ENCODE measurements around the gene RNF223.
"Not testable (repeated sequence)": the region's sequence is repeated elsewhere in the genome, so short reads cannot be mapped to it uniquely, and the experiment has no call there.

The RNF223 gene

DNA sequence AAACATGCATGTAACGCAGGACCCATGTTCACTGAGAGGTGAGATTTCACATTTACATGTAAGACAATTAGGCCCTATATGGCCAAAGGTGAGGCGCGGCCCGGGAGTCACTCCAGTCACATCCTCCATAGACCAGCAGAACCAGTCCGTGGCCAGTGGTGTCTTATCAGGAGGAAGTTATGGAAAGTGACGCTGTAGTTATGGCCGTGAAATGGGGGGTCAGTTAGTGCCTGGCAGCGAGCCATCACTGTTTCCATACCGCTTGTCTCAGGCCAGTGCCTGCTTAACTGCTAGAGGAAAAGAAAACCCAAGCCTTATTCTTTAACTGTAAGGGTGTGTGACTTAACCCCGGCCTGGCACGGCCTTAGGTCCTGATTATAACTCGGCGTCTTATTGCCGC, 35.6 kb upstream of the RNF223 start:
- no peak for DNase-seq (ENCODE audit: low spot score)

DNA sequence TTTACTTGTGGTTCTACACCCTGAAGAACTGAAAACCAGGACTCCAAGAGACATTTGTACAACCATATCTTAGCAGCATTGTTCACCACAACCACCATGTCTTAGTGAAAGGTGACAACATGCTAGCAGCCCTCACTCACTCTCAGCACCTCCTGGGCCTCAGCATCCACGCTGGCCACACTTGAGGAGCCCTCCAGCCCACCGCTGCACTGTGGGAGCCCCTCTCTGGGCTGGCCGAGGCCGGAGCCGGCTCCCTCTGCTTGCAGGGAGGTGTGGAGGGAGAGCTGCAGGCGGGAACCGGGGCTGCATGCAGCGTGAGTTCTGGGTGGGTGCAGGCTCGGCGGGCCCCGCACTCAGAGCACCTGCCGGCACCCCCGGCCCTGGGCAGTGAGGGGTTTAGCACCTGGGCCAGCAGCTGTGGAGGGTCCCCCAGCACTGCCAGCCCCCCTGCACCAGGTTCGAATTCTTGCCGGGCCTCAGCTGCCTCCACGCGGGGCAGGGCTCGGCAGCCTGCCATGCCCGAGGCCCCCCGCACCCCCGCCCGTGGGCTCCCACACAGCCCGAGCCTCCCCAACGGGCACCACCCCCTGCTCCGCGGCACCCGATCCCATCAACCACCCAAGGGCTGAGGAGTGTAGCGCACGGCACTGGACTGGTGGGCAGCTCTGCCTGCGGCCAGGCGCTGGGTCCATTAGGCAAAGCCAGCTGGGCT, 32.6 kb upstream of the RNF223 start:
- no peak for DNase-seq (ENCODE audit: low spot score)

DNA sequence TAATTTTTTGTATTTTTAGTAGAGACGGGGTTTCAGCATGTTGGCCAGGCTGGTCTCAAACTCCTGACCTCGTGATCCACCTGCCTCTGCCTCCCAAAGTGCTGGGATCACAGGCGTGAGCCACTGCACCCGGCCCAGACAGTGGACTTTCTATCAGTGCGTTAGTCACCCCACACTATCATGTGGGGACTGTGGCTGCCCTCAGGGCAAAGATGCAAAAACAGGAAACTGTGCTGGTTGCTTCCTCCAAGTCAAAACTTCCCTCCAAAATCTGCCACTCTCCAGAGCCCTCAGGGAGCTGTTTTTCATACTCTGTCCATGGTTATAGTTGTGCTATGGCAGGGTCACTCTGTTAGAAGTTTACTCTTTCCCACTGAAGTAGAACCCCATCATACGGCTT, 30.0 kb upstream of the RNF223 start:
- not testable (repeated sequence) for DNase-seq (ENCODE audit: low spot score)

DNA sequence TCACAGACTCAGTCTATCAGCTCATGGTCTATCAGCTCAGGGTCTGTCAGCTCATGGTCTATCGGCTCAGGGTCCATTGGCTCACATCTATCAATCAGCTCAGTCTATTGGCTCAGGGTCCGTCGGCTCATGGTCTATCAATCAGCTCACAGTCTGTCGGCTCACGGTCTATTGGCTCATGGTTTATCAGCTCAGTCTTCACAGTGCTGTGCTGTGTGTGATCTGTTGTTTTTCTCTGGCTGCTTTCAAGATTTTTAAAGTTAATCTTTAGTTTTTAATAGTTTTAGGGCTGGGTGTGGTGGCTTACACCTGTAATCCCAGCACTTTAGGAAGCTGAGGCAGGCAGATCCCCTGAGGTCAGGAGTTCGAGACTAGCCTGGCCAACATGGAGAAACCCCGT, 27.4 kb upstream of the RNF223 start:
- no peak for DNase-seq (ENCODE audit: low spot score)

DNA sequence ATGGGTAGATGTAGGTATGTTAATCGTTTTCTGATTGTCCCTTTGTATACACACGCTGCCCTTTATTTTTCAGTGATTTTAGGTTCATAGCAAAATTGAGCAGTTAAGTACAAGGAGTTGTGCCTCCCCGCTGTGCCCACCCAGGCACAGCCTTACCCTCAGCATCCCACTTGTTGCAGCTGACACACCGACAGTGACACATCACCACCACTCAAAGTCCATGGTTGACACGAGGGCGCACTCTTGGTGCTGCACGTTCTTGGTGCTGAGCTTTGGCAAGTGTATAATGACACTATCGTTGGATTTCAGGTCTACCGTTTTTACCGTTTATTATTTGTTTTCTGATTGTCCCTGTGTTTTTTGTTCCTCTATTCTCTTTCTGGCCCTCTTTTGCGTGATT, 26.2 kb upstream of the RNF223 start:
- no peak for DNase-seq (ENCODE audit: low spot score)

DNA sequence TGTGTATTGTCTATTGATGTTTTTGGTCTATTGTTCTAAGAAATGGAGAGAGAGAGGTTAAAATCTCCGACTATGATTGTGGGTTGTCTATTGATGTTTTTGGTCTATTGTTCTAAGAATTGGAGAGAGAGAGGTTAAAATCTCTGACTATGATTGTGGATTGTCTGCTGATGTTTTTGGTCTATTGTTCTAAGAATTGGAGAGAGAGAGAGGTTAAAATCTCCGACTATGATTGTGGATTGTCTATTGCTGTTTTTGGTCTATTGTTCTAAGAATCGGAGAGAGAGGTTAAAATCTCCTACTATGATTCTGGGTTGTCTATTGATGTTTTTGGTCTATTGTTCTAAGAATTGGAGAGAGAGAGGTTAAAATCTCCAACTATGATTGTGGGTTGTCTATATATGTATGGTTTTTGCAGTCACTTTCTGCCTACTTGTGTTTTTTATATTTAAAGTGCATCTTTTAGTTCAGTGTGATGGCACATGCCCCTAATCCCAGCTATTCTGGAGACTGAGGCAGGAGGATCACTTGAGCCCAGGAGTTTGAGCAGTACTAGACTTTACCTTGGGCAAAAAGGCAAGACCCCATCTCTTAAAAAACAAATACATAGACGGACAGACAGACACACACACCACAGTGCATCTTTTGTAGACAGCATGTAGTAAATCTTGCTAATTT, 25.5 kb upstream of the RNF223 start:
- DNase-seq (ENCODE audit: low spot score) = peak; percentile 38

DNA sequence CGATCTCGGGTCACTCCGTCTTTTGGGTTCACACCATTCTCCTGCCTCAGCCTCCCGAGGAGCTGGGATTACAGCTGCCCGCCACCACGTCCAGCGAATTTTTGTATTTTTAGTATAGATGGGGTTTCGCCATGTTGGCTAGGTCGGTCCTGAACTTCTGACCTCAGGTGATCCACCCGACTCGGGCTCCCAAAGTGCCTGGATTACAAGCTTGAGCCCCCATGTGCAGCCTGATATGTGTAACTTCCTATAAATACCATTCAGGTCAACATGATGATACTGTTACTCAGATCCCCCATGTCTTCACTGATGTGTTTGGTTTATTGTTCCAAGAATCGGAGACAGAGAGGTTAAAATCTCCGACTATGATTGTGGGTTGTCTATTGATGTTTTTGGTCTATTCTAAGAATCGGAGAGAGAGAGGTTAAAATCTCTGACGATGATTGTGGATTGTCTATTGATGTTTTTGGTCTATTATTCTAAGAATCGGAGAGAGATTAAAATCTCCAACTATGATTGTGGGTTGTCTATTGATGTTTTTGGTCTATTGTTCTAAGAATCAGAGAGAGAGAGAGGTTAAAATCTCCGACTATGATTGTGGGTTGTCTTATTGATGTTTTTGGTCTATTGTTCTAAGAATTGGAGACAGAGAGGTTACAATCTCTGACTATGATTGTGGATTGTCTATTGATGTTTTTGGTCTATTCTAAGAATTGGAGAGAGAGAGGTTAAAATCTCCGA, 24.7 kb upstream of the RNF223 start:
- DNase-seq (ENCODE audit: low spot score) = peak; percentile 18

DNA sequence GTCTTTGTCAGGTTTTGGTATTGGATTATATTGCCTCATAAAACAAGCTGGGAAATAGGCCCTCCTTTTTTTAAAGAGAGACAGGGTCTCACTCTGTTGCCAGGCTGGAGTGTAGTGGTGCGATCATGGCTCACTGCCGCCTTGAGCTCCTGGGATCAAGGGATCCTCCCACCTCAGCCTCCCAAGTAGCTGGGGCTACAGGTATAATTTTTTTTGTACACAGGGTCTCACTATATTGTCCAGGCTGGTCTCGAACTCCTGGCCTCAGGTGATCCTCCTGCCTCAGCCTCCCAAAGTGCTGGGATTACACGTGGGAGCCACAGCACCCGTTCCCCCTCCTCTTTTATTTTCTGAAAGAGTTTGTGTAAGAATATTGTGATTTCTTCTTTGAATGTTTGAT, 22.0 kb upstream of the RNF223 start:
- DNase-seq (ENCODE audit: low spot score) = not testable (repeated sequence)

DNA sequence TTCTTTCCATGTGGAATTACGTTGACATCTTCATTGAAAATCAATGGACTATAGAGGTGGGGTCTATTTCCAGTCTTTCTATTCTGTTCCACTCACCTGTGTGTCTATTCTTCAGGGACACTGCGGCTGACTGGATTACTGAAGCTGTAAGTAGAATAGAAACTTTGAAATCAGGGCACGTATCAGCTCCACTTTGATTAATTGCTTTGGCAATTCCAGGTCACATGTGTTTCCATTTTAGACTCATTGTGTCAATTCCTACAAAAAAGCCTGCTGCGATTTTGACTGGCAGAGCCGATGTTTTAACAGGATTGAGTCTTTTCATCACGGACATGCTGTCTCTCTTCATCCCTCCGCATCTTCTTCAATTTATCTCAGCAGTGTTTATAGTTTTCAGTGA, 20.9 kb upstream of the RNF223 start:
- DNase-seq (ENCODE audit: low spot score) = no peak

DNA sequence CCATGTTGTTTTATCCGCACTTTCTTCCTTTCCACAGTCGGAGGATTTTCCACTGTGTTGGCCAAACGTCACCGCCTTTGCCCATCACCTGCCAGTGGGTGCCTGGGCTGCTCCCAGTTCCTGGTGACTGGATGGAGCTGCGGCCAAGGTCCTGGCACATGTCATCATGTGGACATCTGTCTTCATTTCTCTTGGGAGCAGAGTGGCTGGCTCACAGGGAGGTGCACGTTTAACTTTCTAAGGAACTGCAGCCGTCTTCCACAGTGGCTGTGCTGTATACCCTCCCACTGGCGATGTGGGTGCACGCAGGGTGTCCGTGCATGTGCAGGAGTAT, 19.5 kb upstream of the RNF223 start:
- DNase-seq (ENCODE audit: low spot score) = no peak

DNA sequence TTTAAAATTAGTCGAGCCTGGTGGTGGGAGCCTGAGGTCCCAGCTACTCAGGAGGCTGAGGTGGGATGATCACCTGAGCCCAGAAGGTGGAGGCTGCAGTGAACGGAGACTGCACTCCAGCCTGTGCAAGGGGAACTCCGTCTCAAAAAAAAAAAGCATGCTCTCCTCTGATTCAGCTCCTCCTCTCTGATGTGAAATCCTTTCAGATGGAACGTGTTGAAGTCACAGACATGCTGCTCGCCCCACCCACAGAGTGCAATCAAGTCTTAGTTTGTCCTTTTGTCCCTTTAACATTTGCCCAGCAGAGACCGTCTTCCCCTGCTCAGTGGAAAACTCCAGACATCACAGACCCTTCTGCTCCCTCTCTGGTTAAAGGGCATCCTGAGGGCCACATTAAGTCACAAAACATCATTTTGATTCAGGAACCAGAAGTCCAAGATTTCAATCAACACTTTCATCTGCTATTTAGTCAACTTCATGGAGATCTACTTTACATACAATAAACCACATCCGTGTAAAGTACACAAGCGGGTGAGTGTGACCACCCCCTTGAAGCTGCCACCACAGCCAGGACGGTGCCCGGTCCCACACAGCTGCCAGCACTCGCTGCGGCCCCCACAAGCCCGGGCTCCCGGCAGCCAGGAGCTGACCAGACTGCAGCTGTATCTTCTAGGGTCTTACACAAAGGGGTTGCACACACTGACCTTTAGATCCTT, 18.9 kb upstream of the RNF223 start:
- DNase-seq (ENCODE audit: low spot score) = no peak

DNA sequence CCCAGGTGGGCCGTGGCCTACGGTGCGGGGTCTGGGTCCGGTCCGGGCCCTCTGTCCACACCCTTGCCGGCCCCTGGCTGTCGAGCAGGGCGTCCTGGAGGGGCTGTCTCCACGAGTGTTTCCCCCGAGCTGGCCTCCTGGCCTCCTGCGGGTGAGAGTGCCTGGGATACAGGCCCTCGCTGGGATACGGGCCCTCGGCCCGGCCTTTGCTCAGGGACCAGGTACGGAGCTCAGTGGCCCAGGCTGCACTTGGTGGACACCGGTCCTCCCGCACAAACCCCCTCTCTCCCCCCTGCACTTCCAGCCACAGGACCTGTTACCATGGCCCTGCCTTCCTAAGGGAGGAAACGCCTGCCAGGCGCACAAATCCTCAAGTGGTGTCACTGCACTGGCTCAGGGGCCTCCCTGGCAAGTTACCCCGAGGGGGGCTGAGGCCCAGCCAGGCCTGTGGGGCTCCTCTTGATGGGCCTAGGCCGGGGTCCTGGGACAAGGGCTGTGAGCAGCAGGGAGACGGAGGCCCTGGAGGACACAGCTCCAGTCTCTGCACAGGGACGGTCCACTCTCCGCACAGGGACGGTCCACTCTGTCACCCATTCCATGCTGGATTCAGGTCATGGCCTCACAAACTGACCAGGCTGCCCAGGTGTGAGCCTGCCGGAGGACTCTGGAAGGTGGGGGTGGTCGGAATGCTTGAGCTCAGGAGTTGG, 18.2 kb upstream of the RNF223 start:
- no peak for DNase-seq (ENCODE audit: low spot score)

DNA sequence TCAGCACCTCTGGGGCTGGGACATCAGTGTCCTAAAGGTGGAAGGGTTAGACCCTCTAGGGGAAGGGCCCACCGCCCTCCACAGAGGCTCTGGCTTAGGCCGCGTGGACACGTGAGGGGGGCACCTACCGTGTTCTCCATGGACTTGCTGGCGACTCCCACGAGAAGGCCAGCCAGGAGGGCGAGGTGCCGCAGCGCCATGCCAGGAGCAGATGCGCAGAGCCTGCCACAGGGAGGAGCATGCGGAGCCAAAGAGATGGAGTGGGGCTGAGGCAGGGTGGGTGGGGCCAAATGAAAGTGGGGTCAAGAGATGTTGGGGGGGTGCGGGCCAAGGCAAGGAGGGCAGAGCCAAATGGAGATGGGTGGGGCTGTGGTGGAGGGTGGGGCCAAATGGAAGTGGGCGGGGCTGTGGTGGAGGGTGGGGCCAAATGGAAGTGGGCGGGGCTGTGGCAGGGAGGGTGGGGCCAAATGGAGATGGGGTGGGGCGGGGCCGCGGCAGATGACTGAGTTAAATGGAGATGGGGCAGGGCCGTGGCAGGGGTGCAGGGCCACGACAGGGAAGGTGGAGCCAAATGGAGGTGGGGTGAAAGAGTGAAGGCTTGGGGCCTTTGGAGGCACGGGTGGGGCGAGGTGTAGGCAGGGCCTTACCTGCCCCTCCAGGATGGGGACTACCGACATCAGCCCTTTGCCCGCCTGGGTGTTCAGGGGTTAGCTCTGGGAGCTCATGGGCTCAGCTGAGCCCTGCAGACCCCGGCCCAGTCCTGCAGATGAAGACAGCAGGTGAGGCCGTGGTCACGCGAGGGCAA, 17.4 kb upstream of the RNF223 start:
- no peak for DNase-seq (ENCODE audit: low spot score)

DNA sequence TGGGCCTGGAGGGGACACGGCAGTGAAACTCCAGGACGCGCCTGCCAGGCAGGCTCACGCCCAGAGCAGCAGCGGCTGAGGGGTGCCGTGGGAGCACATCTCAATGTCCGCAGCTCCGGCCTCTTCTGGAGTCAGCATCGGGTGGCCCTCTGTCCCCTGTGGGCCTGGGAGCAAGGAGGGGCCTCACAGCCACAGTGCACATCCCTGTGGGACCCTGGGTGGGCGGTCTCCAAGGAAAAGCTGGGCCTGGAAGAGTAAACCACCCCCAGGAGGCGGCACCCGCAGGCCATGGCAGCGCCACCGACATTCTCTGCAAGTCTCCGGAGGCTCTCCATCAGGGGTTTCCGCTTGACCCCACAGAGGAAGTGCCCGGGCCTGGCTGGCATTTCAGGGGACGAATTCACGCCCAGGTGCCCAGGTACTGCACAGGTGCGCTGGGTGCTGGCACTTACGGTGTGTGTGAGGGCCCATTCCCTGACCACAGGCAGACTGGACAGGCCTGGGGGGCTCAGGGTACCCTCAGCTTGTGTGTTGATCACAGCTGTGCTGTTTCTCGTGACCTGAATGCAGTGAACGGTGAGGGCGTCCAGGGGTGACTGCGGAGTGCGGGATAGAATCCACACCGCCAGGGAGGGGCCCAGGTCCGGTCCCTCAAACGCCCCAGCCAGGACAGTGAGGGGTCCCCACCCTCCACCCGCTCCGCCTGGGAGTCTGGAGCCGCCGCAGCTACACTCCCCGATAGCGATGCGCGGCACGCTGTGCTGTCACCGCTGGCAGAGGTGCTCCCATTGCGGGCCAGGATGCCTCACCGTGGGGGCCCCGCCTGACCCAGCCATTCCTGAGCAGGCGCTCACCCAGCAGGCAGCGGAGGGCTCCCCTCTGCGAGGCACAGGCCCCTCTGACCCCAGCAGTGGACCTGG, 16.6 kb upstream of the RNF223 start:
- no peak for DNase-seq (ENCODE audit: low spot score)

DNA sequence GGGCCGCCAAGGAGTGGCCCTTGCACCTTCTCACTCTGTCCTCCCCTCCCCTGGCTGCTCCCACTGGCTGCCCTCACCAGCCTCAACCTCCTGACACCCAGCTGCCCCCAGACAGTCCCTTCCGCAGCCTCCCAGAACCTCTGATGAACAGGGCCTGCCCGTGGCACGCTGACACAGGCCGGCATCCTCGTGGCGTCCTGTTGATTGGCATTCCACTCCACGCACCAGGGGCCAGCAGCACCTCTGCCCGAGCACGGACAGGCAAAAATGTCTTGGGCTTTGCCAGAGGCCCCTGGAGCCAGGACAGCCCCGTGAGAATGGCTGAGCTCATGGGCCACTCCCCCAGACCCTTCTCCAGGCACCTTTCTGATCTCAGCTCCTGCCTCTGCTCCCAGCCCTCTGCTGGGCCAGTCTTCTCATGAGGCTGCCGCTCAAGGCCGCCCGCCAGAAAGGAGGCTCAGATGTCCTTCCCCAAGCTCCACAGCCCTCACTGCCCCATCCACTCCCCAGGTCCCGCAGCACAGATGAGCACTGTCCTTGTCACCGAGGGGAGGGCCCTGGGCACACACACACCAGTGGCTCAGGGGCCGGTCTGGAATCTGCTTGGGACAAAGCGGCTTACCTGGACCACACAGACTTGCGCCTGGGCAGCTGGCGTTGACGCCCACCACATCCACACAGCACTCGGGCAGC, 15.8 kb upstream of the RNF223 start:
- DNase-seq (ENCODE audit: low spot score) = no peak

DNA sequence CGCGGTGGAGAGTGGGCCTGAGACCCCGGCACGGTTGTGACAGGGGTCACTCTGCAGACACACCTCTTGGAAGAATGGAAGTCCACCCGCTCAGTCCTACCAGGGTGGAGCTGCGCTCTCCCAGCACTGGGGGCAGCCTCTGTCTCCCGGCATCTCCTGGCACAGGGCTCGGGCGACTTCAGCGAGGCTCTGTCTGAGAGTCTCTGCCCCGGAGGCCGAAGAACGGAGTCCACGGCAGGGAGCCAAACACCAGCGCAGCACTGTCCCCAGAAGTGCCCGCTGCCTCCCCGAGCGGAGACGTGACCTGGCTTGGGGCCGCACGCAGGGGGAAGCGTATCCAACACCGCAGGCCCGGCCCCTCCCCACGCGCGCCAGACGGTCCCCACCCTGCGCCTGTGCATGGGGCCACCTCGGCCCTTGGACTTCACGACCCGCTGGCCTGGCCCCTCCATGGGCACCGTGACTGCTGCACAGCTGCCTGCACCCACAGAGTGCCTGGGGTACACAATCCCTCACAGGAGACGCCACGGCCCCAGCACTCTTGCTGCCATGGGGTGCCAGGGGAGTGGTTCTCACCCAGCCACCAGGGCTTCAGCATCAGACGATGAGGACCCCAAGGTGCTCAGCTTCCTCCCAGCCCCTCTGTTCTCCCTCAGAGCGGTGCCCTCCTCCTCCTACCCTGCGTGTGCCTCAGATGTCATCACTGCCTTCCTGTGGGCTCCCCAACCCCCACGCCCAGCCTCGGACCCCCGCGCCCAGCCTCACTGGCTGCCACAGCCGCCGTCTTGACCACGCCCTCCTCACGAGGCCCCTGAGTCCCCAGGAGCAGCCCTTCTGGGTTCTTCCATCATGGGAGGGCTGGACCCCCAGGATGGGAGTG, 14.9 kb upstream of the RNF223 start:
- no peak for DNase-seq (ENCODE audit: low spot score)

DNA sequence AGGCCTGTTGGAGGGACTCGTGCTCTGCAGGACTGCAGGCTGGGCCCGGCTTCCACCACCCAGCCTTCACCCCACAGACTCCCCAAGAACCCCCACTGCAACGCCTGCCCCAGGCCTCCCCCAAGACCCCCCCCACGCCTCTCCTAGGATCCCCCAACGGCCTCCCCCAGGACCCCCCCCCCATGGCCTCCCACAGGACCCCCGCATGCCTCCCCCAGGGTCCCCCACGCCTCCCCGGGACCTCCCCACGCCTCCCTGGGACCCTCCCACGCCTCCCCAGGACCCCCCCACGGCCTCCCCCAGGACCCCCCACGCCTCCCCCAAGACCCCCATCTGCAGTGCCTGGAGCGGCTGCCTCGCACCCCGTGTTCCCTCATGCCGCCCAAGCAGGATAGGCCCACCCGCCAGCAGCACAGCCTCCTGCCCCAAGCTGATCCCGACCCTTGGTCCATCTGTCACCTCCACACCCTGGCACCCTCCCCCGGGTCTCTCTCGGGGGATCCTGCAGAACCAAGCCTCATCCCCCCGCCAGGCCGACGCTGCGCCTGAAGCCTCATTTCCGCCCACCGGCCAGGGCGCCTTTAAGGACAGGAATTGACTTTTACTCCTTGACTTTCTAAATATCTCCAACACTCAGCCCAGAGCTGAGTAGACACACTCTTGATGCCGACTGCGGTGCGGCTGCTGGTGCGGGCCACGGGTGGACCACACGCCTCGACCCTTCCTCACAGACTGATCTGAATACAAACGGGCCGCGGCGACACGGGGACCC, 14.1 kb upstream of the RNF223 start:
- no peak for DNase-seq (ENCODE audit: low spot score)

All from globus pallidus (tissue), 1 donor.